Mesendoderm (in vitro differentiated cells): ENCODE data around the gene XDH.

Source experiments
- DNase-seq: peaks from one replicate; pipeline ENCODE4 v3.0.0; 2013
- H2AK5ac ChIP-seq: 2 replicates; pipeline ENCODE4 v1.6.1; 2013; ENCODE audit warnings: low read length, inconsistent platforms
- H2BK120ac ChIP-seq: 2 replicates; pipeline ENCODE4 v1.6.1; 2013; ENCODE audit warnings: low read depth, mild to moderate bottlenecking, low read length, moderate library complexity, mixed read lengths
- H2BK15ac ChIP-seq: replicated peaks from 2 replicates; pipeline ENCODE4 v1.6.1; 2013; ENCODE audit warnings: low read depth, mild to moderate bottlenecking, moderate library complexity
- H2BK5ac ChIP-seq: 2 replicates; pipeline ENCODE4 v1.6.1; 2013; ENCODE audit warnings: low read length, inconsistent platforms
- H3K18ac ChIP-seq: 2 replicates; pipeline ENCODE4 v1.6.1; 2013; ENCODE audit warnings: mild to moderate bottlenecking, low read length, mixed read lengths
- H3K23ac ChIP-seq: one replicate; pipeline ENCODE4 v1.6.1; 2013; ENCODE audit warnings: low read length
- H3K27ac ChIP-seq: 2 replicates; pipeline ENCODE4 v1.5.1; 2013; ENCODE audit warnings: low read depth, mild to moderate bottlenecking, inconsistent platforms, low read length, moderate library complexity
- H3K27me3 ChIP-seq: 2 replicates; pipeline ENCODE4 v1.6.1; 2013; ENCODE audit warnings: low read length, control low read depth, mild to moderate bottlenecking, inconsistent platforms; ENCODE audit not compliant: insufficient read depth, poor library complexity
- H3K36me3 ChIP-seq: 2 replicates; pipeline ENCODE4 v1.6.1; 2013; ENCODE audit warnings: low read length, inconsistent platforms; ENCODE audit not compliant: control insufficient read depth, insufficient read depth
- H3K4ac ChIP-seq: one replicate; pipeline ENCODE4 v1.6.1; 2013; ENCODE audit warnings: low read depth, mild to moderate bottlenecking, low read length, moderate library complexity
- H3K4me1 ChIP-seq: 2 replicates; pipeline ENCODE4 v1.6.1; 2013; ENCODE audit warnings: low read depth, low read length, inconsistent platforms; ENCODE audit not compliant: control insufficient read depth
- H3K4me2 ChIP-seq: 2 replicates; pipeline ENCODE4 v1.6.1; 2013; ENCODE audit warnings: low read length
- H3K4me3 ChIP-seq: 2 replicates; pipeline ENCODE4 v1.5.1; 2013; ENCODE audit warnings: mild to moderate bottlenecking, low read length
- H3K56ac ChIP-seq: one replicate; pipeline ENCODE4 v1.6.1; 2013; ENCODE audit warnings: low read length
- H3K79me1 ChIP-seq: 2 replicates; pipeline ENCODE4 v1.6.1; 2013; ENCODE audit warnings: low read length, inconsistent platforms
- H3K79me2 ChIP-seq: 2 replicates; pipeline ENCODE4 v1.6.1; 2013; ENCODE audit warnings: mild to moderate bottlenecking, low read length; ENCODE audit not compliant: control insufficient read depth, insufficient read depth
- H3K9ac ChIP-seq: 2 replicates; pipeline ENCODE4 v1.6.1; 2013; ENCODE audit warnings: low read length, inconsistent platforms
- H4K5ac ChIP-seq: one replicate; pipeline ENCODE4 v1.6.1; 2013; ENCODE audit warnings: low read length
- H4K8ac ChIP-seq: one replicate; pipeline ENCODE4 v1.6.1; 2013; ENCODE audit warnings: low read depth, mild to moderate bottlenecking, control low read depth, low read length, moderate library complexity
- WGBS: extraction: QIAGEN DNeasy Blood & Tissue Kit; methylation state at CpG from one replicate; pipeline ENCODE4 v1.1.7; 2013; ENCODE audit warnings: low lambda C conversion rate, missing lambda C conversion rate; ENCODE audit not compliant: insufficient coverage; ENCODE audit errors: extremely low coverage; 5-methylcytosine and 5-hydroxymethylcytosine counted together

The XDH gene

DNA sequence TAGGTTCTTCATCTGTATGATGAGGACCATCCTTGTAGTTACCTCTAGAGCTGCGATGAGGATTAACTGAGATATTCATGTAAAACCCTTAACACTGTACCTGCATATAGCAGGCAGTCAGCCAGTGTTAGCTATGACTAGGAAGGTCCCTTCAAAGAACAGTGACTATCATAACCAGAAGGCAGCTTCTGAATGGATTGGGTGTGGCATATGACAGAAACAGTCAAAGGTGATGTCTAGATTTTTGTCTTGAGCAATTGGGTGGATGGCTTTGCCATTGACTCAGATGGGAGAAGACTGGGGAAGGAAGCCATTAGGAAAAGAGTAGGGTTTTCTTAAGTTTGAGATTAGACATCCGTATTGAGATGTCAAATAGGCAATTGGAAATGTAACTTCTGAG lies 15.7 kb downstream of the XDH start:
- Histone ChIP-seq H3K4me1 (no peaks in the 10 kb centered on the region), H3K27ac (no peak overlapping the region), H3K36me3 (no peaks in the 10 kb centered on the region), H2BK5ac (no peak overlapping the region), H3K79me1 (no peaks in the 10 kb centered on the region), H2AK5ac (no peak overlapping the region), H3K23ac (no peak overlapping the region), H4K5ac (no peak overlapping the region), H3K79me2 (no peaks in the 10 kb centered on the region), H3K9ac (no peak overlapping the region), H3K18ac (no peak overlapping the region), H3K4me2 (no peak overlapping the region), H2BK15ac (no peak overlapping the region), H3K56ac (no peak overlapping the region), H4K8ac (no peak overlapping the region), H3K4ac (no peak overlapping the region), H3K27me3 (no peaks in the 10 kb centered on the region), H3K4me3 (no peak overlapping the region), H2BK120ac (no peak overlapping the region)
- no peak for DNase-seq
- no CpG with 5 or more reads among the region's 2 CpGs for WGBS

DNA sequence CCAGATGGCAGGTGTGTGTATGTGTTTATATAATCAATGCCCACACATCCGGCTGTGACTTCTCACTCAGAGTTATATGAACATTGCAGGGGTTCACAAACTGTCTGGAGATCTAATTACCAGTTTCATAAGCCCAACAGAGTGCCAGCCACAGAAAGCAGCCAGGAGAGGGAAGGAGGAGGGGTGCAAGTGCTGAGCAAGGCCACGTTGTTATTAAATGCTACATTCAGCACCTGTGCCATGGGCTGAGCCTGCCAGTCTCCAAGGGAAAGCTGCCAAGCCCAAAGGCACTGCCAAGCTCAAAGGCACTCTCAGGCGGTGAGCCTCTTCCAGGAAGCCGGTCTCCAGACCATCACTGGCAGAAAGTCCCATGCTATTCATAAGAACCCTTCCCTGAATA lies 17.4 kb downstream of the XDH start:
- Histone ChIP-seq H3K4me3 (no peak overlapping the region), H2BK5ac (no peak overlapping the region), H3K27ac (no peak overlapping the region), H4K8ac (no peak overlapping the region), H2BK15ac (no peak overlapping the region), H2BK120ac (no peak overlapping the region), H3K18ac (no peak overlapping the region), H3K27me3 (no peaks in the 10 kb centered on the region), H3K4ac (no peak overlapping the region), H3K4me1 (no peaks in the 10 kb centered on the region), H3K9ac (no peak overlapping the region), H3K23ac (no peak overlapping the region), H3K79me2 (no peaks in the 10 kb centered on the region), H4K5ac (no peak overlapping the region), H3K56ac (no peak overlapping the region), H3K36me3 (no peaks in the 10 kb centered on the region), H3K4me2 (no peak overlapping the region), H2AK5ac (no peak overlapping the region), H3K79me1 (no peaks in the 10 kb centered on the region)
- no CpG with 5 or more reads among the region's 4 CpGs for WGBS
- DNase-seq, result no peak

DNA sequence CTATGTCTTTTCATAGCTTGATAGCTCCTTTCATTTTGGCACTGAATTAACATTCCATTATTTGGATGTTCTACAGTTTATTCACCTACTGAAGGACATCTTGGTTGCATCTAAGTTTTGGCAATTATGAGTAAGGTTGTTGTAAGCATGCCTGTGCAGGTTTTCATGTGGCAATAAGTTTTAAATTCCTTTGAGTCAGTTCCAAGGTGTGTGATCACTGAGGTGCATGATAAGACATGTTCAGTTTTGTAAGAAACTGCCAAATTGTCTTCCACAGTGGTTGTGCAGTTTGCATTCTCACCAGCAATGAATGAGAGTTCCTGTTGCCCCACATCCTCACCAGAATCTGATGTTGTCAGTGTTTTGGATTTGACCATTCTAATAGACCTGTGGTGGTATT lies 24.2 kb downstream of the XDH start:
- Histone ChIP-seq H3K4ac (no peak overlapping the region), H2BK5ac (no peak overlapping the region), H3K79me1 (no peaks in the 10 kb centered on the region), H3K4me2 (no peak overlapping the region), H4K8ac (no peak overlapping the region), H3K36me3 (no peaks in the 10 kb centered on the region), H3K79me2 (no peaks in the 10 kb centered on the region), H3K4me3 (no peak overlapping the region), H3K18ac (no peak overlapping the region), H3K9ac (no peak overlapping the region), H3K27ac (no peak overlapping the region), H2BK120ac (no peak overlapping the region), H2BK15ac (no peak overlapping the region), H3K4me1 (no peaks in the 10 kb centered on the region), H2AK5ac (no peak overlapping the region), H3K56ac (no peak overlapping the region), H3K23ac (no peak overlapping the region), H4K5ac (no peak overlapping the region), H3K27me3 (no peaks in the 10 kb centered on the region)
- no peak for DNase-seq

DNA sequence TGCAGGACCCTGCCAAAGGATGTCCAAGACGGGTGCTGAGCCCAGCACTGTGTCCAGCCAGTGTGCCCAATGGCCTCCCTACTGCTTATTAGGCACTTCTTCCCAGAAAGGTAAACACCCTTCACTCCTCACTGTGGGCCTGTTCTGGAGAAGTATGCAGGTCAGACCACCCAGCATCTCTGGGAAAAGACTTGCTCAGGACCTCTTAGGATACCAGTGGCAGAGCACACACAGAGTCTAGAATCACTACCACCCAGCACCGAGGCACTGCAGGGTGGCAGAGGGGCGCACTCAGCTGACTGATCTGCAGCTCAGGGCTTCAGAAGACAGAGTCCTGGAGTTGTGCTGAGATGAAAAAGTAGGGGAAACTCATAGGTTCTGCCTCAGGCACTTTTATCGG lies 25.8 kb downstream of the XDH start:
- H3K23ac ChIP-seq, result no peak overlapping the region
- no CpG with 5 or more reads among the region's 4 CpGs for whole genome bisulfite sequencing
- H3K4ac ChIP-seq, result no peak overlapping the region
- H2BK5ac ChIP-seq, result no peak overlapping the region
- H2AK5ac ChIP-seq, result no peak overlapping the region
- no peak overlapping the region for H3K4me2 ChIP-seq
- H3K4me3 ChIP-seq, result no peak overlapping the region
- H3K4me1 ChIP-seq, result no peaks in the 10 kb centered on the region
- no peaks in the 10 kb centered on the region for H3K36me3 ChIP-seq
- no peak overlapping the region for H4K5ac ChIP-seq
- H3K27ac ChIP-seq, result no peak overlapping the region
- H3K27me3 ChIP-seq, result no peaks in the 10 kb centered on the region
- no peak overlapping the region for H4K8ac ChIP-seq
- H3K79me2 ChIP-seq, result no peaks in the 10 kb centered on the region
- no peak overlapping the region for H3K18ac ChIP-seq
- H2BK120ac ChIP-seq, result no peak overlapping the region
- no peak overlapping the region for H3K56ac ChIP-seq
- DNase-seq, result no peak
- H3K79me1 ChIP-seq, result no peaks in the 10 kb centered on the region
- no peak overlapping the region for H3K9ac ChIP-seq
- H2BK15ac ChIP-seq, result no peak overlapping the region

DNA sequence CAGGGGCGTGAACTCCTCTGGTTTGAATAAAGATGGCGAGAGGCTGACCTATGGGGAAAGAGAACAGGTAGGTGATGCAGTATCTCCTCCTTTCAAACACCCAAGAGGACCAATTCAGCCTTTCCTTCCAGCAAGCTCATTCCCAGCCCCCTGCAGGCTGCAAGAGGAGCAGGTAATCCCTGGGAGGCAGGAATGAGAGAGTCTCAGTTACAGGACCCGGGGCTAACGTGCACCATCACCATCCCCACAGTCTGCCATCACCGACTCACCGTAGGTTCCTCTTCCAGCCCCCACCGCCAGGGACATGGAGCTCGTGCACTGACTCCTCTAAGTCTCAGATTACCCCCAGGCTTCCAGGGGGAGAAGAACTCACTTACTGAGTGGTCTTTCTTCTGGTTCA lies 26.7 kb downstream of the XDH start:
- H2BK5ac ChIP-seq, result no peak overlapping the region
- WGBS, result no CpG with 5 or more reads among the region's 8 CpGs
- DNase-seq, result peak; percentile 57

DNA sequence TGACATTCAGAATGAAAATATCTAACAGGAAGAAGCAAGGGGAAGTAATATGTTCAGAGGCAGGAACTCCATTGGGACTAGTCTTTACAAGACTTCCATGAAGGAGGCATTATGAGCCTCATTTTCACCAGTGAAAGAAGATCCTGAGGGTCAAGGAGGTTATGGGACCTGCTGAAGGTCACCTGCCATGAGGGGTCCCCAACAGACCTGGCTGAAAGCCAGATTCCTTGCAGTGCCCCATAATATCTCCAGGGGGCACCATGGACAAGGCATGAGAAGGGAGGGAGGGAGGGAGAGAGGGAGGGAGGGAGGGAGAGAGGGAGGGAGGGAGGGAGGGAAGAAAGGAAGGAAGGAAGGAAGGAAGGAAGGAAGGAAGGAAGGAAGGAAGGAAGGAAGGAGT lies 27.9 kb downstream of the XDH start:
- Histone ChIP-seq H2AK5ac (no peak overlapping the region), H3K4me3 (no peak overlapping the region), H3K4me2 (no peak overlapping the region), H2BK15ac (no peak overlapping the region), H3K79me1 (no peaks in the 10 kb centered on the region), H4K5ac (no peak overlapping the region), H3K18ac (no peak overlapping the region), H3K56ac (no peak overlapping the region), H3K23ac (no peak overlapping the region), H4K8ac (no peak overlapping the region), H2BK120ac (no peak overlapping the region), H3K9ac (no peak overlapping the region), H3K4me1 (peaks cover 5% of the 10 kb centered on the region), H3K27me3 (no peaks in the 10 kb centered on the region), H3K4ac (no peak overlapping the region), H3K79me2 (no peaks in the 10 kb centered on the region), H3K27ac (no peak overlapping the region), H3K36me3 (no peaks in the 10 kb centered on the region), H2BK5ac (no peak overlapping the region)
- DNase-seq, result peak; percentile 73

More for the DNA sequence above, 26.7 kb downstream of the XDH start:
- no peak overlapping the region for H4K8ac ChIP-seq
- no peak overlapping the region for H3K9ac ChIP-seq
- H3K23ac ChIP-seq, result no peak overlapping the region
- H3K27me3 ChIP-seq, result no peaks in the 10 kb centered on the region
- H3K4me3 ChIP-seq, result no peak overlapping the region
- no peak overlapping the region for H3K56ac ChIP-seq
- H3K4me1 ChIP-seq, result no peaks in the 10 kb centered on the region
- H3K79me1 ChIP-seq, result no peaks in the 10 kb centered on the region
- no peaks in the 10 kb centered on the region for H3K36me3 ChIP-seq
- H3K4me2 ChIP-seq, result no peak overlapping the region
- no peak overlapping the region for H4K5ac ChIP-seq
- H3K27ac ChIP-seq, result no peak overlapping the region
- no peak overlapping the region for H2BK15ac ChIP-seq
- H2BK120ac ChIP-seq, result no peak overlapping the region
- no peak overlapping the region for H3K4ac ChIP-seq
- H3K79me2 ChIP-seq, result no peaks in the 10 kb centered on the region
- H2AK5ac ChIP-seq, result no peak overlapping the region
- no peak overlapping the region for H3K18ac ChIP-seq
